ENCODE measurements around the gene APOA4.

APOA4 gene

DNA sequence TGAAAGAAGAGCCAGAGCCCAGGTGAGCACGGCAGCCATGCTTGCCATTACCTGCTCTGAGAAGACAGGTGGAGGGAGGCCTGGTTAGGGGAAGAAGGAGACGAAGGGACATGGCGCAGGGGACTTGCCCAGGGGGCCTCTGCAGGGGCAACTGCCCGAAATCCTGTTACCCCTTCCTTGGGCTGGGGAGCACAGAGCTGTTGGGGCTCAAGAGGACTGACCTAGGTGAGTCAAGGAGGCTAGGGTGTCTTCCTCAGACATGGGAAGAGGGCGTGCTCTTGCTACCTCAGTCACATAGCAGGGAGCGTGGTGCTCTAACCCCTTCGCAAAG lies 31.3 kb downstream of the APOA4 start, which contains the start of gene APOA5:
Gene APOA5, minus strand, starts transcription at position 67 of the 331 bp plus-strand sequence. Its CDS starts 19 bp downstream, at position 48.
- TF ChIP-seq, protein P1, sequence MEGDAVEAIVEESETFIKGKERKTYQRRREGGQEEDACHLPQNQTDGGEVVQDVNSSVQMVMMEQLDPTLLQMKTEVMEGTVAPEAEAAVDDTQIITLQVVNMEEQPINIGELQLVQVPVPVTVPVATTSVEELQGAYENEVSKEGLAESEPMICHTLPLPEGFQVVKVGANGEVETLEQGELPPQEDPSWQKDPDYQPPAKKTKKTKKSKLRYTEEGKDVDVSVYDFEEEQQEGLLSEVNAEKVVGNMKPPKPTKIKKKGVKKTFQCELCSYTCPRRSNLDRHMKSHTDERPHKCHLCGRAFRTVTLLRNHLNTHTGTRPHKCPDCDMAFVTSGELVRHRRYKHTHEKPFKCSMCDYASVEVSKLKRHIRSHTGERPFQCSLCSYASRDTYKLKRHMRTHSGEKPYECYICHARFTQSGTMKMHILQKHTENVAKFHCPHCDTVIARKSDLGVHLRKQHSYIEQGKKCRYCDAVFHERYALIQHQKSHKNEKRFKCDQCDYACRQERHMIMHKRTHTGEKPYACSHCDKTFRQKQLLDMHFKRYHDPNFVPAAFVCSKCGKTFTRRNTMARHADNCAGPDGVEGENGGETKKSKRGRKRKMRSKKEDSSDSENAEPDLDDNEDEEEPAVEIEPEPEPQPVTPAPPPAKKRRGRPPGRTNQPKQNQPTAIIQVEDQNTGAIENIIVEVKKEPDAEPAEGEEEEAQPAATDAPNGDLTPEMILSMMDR (IDR thresholded peaks at IDR 0.05; ENCODE audit: low read depth, low read length) = no peak
- H3K4me3 ChIP-seq (ENCODE audit: low read depth, low read length) = no peak within 1 kb of the TSS

DNA sequence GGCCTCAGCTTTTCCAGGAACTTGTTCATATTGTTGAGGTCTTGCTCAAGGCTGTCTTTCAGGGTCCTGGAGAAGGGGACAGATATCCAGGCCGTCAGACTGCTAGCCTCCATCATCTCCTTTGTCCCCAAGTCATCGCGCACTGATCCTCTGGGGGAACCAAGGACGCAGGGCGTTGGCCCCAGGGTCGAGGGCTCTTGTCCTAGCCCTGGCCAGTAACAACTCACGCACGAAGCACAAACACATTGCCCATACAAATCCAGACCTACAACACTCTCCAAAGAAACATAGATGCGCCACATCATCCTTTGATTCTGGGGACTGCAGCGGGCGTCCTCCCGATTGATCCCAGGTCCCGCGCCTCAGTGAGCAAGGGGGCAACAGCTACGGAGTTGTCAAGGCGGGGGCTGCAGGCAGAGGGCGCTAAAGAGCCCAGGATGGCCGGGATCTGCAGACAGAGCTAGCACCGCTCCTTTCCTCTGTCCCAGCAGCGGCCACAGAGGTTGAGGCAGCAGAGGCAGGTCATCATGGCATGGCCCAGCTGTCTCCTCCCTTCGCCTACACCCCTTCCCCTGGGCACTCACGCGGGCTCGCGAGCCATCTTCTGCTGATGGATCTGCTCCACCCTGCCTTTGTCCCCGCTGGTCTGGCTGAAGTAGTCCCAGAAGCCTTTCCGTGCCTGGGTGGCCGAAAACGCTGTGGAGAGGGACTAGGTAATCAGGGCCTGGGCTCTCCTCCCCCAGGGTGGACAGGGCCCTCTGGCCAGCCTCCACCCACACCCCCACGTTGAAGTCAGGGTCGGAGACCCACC lies 31.9 kb downstream of the APOA4 start:
- TF ChIP-seq, protein P1 (IDR thresholded peaks at IDR 0.05; ENCODE audit: low read depth, low read length) = peak; percentile 90
- no peak overlapping the region for H3K4me3 ChIP-seq (ENCODE audit: low read depth, low read length)

DNA sequence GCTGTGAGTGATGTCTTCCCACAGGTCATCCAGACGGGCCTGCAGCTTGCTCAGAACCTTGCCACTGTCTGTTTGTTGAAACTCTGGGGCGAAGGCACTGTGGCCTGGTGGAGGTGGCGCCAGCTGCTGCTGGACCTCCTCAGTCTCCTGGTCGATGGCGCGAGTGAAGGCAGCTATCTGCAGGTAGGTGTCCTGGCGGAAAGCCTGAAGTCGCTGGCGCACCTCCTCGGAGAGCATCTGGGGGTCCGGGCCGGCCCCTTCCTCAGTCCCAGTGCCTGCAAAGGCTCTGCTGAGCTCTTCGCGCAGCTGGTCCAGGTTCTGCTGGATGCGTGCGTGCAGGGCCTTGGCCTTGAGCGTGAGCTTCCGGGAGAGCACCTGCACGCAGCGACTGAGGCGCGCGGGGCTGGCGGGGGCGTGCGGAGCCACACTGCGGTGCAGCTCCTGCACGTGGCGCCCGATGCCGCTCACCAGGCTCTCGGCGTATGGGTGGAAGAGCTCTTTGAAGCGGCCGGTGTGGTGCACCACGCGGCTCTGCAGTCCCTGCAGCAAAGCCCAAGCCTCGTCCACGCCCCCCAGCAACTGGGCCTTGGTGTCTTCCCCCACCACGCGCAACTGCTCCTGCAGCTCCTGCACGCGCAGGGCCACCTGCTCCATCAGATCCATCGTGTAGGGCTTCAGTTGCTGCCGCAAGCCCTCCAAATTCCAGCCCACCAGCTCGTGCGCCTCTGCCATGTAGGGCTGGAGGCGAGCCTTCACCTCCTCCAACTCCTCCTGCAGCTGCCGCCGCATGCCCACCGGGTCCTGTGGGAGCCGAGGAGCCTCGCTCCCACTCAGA lies 32.7 kb downstream of the APOA4 start:
- H3K4me3 ChIP-seq (ENCODE audit: low read depth, low read length) = no peak overlapping the region
- TF ChIP-seq, protein P1 (IDR thresholded peaks at IDR 0.05; ENCODE audit: low read depth, low read length) = no peak

DNA sequence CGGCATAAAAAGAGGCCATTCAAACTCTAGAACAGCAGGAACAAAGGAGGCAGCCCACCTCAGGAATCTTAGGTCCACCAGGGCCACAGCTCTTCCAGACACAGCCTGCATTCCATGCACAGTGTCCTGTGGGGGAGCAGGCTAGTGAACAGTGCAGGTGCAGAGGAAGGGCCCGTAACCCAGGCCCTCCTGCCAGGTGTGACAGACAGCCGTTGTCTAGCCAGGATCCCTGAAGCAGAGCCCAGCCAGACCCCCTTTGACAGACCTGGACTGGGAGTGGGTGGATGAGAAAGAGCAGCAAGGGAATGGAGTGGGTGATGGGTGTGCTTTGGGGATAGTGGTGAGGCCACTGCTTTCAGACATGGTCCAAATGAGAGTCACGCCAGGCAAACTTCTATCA lies 34.1 kb downstream of the APOA4 start:
- TF ChIP-seq, protein P1 (IDR thresholded peaks at IDR 0.05; ENCODE audit: low read depth, low read length) = no peak
- no peak overlapping the region for H3K4me3 ChIP-seq (ENCODE audit: low read depth, low read length)

DNA sequence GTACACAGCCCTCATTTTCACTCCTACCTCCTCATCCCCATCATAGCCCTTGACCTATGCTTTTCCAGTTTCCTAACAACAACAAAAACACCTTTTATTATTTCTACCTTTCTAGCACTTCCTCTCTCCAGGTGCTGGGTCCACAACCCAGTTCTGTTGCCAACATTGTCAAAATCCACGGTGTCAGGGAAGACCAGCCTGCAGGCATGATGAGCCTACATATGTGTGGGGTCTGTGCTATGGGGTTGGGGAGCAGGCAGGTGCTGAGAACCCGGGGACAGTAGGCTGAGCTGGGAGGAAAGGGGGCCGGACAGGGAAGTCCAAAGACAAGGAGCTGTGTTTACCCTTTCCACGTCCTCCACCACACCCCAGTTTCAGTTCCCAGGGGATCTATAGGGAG lies 34.6 kb downstream of the APOA4 start:
- TF ChIP-seq, protein P1 (IDR thresholded peaks at IDR 0.05; ENCODE audit: low read depth, low read length) = no peak
- H3K4me3 ChIP-seq (ENCODE audit: low read depth, low read length) = peak overlapping the region; percentile 90

DNA sequence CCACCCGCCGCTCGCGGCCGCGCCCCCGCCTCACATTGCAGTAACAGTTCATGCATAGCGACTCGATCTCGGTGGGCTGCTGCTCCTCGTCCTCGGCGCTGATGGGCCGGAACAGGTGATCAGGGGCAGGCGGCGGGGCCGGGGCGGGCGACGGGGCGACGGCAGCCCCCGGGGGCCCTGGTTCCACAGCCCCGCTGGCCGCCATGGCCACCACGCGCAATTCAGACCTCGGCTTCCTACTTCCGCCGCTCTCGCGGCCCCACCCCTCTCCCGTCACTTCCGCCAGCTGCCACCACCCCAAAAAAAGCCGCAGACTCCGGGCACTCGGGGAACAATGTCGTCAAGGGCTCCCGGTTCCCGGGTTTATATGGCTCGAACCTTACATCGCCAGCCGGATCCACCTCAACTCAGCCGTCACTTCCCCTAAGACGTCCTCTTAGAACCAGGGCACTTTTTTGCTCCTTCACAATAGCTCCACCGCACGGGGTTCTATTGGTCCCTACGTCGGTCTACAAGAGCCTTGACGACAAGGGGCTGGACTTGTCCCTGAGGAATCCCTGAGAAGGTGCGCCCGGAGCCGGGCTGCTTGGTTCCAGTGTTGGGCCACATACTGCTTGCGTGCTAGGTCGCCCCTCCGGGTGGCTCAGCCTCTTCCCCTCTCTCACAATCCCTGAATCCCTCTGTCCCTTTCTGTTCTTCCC lies 35.2 kb downstream of the APOA4 start, which contains the start of gene ZPR1:
Gene ZPR1, minus strand, starts transcription at position 238 of the 701 bp plus-strand sequence. Its CDS starts 33 bp downstream, at position 205.
- peak within 1 kb of the TSS; percentile 90 for H3K4me3 ChIP-seq (ENCODE audit: low read depth, low read length)
- TF ChIP-seq, protein P1 (IDR thresholded peaks at IDR 0.05; ENCODE audit: low read depth, low read length) = no peak
